ENCODE results near the gene PLPPR5.

- TF ChIP-seq CTCF (IDR thresholded peaks at IDR 0.05; ENCODE audit: low read depth, low read length) (no peak), EZH2phosphoT487 (IDR thresholded peaks at IDR 0.05; ENCODE audit: low read depth) (no peak)
Measured at GRCh38 chr1:99051611-99052283, 47.1 kb upstream of the PLPPR5 start.
